HepG2 (cell line): Measurements from ENCODE around the gene ENDOU. TPM values are rescaled to one million over a fixed set of nuclear protein-coding genes. Genes with fewer than 3 reads are reported as not detected.

Experiments
- ATAC-seq: fragments of 200-7000 bp; cut with Tn5 transposase; 3 replicates; pipeline ENCODE4 v1.9.1; 2020; ENCODE audit warnings: mild to moderate bottlenecking, moderate library complexity
- BruUV-seq: library from RNA; stranded (reverse); fragments of 400-500 nt; replicated peaks from 2 replicates; lab custom pipeline; 2021; lab: Mats Ljungman, UMichigan
- CTCF ChIA-PET: fragments of 300-600 bp; formaldehyde crosslinking; extraction: SDS; loops from one replicate; lab custom pipeline; 2021; ENCODE audit warnings: low total read pairs, inconsistent platforms, low intra/inter-chr PET ratio; lab: Yijun Ruan, JAX
- POLR2A ChIA-PET: fragments of 350-600 bp; sonication (Branson Sonifier 250); formaldehyde crosslinking; loops from one replicate; lab custom pipeline; 2020; ENCODE audit warnings: antibody characterized with exemption, inconsistent platforms; lab: Yijun Ruan, JAX
- DNase-seq: peaks from one replicate; pipeline ENCODE4 v3.0.0-alpha.2; 2015; ENCODE audit warnings: low spot score
- FAIRE-seq: peaks from 3 replicates; lab custom pipeline; 2011; peaks lifted over from hg19 to GRCh38; lab: Jason Lieb, UNC
- H2AFZ ChIP-seq: one replicate; pipeline ENCODE4 v1.6.1; 2011; ENCODE audit warnings: low read length, inconsistent platforms
- H3K27ac ChIP-seq: fragments of 300-600 bp; 3 replicates; pipeline ENCODE4 v1.8.0; 2011; ENCODE audit warnings: mixed run types, mild to moderate bottlenecking, mixed read lengths, low read length, inconsistent platforms; ENCODE audit not compliant: insufficient read depth; ENCODE audit errors: extremely low read length
- H3K27me3 ChIP-seq, 2 experiments: fragments of 200-600 bp in 1 of 2; 2 replicates in 1 of 2; 3 replicates in 1 of 2; pipeline versions ENCODE4 v1.6.0 to v1.8.0; 2011; ENCODE audit warnings: low read length in 2 of 2, mild to moderate bottlenecking in 2 of 2, moderate library complexity in 2 of 2, inconsistent platforms in 1 of 2; ENCODE audit not compliant: insufficient read depth in 2 of 2, control insufficient read depth in 1 of 2
- H3K36me3 ChIP-seq, 2 experiments: fragments of 200-600 bp in 1 of 2; replicated peaks in 1 of 2; 2 replicates in 1 of 2; 3 replicates in 1 of 2; pipeline versions ENCODE4 v1.5.1 to v1.8.0; 2011; ENCODE audit warnings: low read length in 2 of 2, inconsistent platforms in 1 of 2; ENCODE audit not compliant: insufficient read depth in 2 of 2, control insufficient read depth in 1 of 2
- H3K4me1 ChIP-seq: 2 replicates; pipeline ENCODE4 v1.5.1; 2012; ENCODE audit warnings: low read length, inconsistent platforms; ENCODE audit not compliant: insufficient read depth
- H3K4me2 ChIP-seq: 2 replicates; pipeline ENCODE4 v1.6.0; 2011; ENCODE audit warnings: low read depth, low read length, inconsistent platforms
- H3K4me3 ChIP-seq, 3 experiments: fragments of 200-600 bp in 1 of 3; sonication (generic), shearing (Covaris generic) in 1 of 3; replicated peaks in 1 of 3; 2 replicates each; pipeline ENCODE4 v1.5.1; 2011 to 2016; ENCODE audit warnings: low read length in 3 of 3, inconsistent platforms in 2 of 3, low read depth in 2 of 3, mild to moderate bottlenecking in 2 of 3, control low read depth in 1 of 3, mixed read lengths in 1 of 3; ENCODE audit not compliant: insufficient read depth in 1 of 3
- H3K79me2 ChIP-seq: one replicate; pipeline ENCODE4 v1.6.1; 2011; ENCODE audit warnings: low read length, inconsistent platforms; ENCODE audit not compliant: insufficient read depth
- H3K9ac ChIP-seq: 2 replicates; pipeline ENCODE4 v1.6.0; 2011; ENCODE audit warnings: mild to moderate bottlenecking, low read depth, low read length, inconsistent platforms; ENCODE audit not compliant: insufficient read depth
- H3K9me3 ChIP-seq: 2 replicates; pipeline ENCODE4 v1.5.1; 2012; ENCODE audit warnings: mild to moderate bottlenecking, low read length
- H4K20me1 ChIP-seq: 2 replicates; pipeline ENCODE4 v1.6.0; 2011; ENCODE audit warnings: inconsistent platforms, mild to moderate bottlenecking, low read length, moderate library complexity; ENCODE audit not compliant: insufficient read depth
- ASH2L ChIP-seq: fragments of 300-600, 200-600 bp; sonication (generic); IDR thresholded peaks from 2 replicates; pipeline ENCODE4 v1.7.0; 2017; ENCODE audit warnings: low read depth, mild to moderate bottlenecking, moderate library complexity, mixed read lengths, low read length; ENCODE audit not compliant: insufficient read length
- BHLHE40 ChIP-seq: IDR thresholded peaks from 2 replicates; pipeline ENCODE4 v1.6.1; 2011; ENCODE audit warnings: low read length, improper control_type of control experiment
- HCFC1 ChIP-seq: fragments of 150-350 bp; IDR thresholded peaks from 2 replicates; pipeline ENCODE4 v1.6.1; 2014; ENCODE audit warnings: low read depth, low read length
- JDP2 ChIP-seq: sonication (generic); formaldehyde crosslinking; IDR thresholded peaks from 2 replicates; pipeline ENCODE4 v1.8.1; 2022; ENCODE audit warnings: missing genetic modification reagents, borderline replicate concordance
- MED8 ChIP-seq: sonication (generic); formaldehyde crosslinking; IDR thresholded peaks from 2 replicates; pipeline ENCODE4 v1.8.1; 2023; ENCODE audit warnings: mild to moderate bottlenecking, missing genetic modification reagents; ENCODE audit not compliant: insufficient replicate concordance
- NCOR1 ChIP-seq: fragments of 200-600 bp; sonication (generic); IDR thresholded peaks from 2 replicates; pipeline ENCODE4 v1.7.0; 2017; ENCODE audit warnings: antibody characterized with exemption, low read length, borderline replicate concordance
- RFXANK ChIP-seq: IDR thresholded peaks from 2 replicates; pipeline ENCODE4 v1.6.1; 2016
- THYN1 ChIP-seq: sonication (generic); formaldehyde crosslinking; IDR thresholded peaks from 2 replicates; pipeline ENCODE4 v1.8.1; 2023; ENCODE audit warnings: low read depth, mild to moderate bottlenecking, moderate library complexity, missing genetic modification reagents, borderline replicate concordance
- ZFX ChIP-seq: sonication (generic); formaldehyde crosslinking; IDR thresholded peaks from 2 replicates; pipeline ENCODE4 v1.4.0; 2020; ENCODE audit warnings: mild to moderate bottlenecking, low read depth, missing genetic modification reagents, moderate library complexity
- ZNF205 ChIP-seq: IDR thresholded peaks from 2 replicates; pipeline ENCODE4 v1.6.1; 2018; ENCODE audit warnings: missing biosample characterization, missing genetic modification reagents
- ZNF326 ChIP-seq: sonication (generic); formaldehyde crosslinking; IDR thresholded peaks from 2 replicates; pipeline ENCODE4 v1.4.0; 2020; ENCODE audit warnings: missing genetic modification reagents, borderline replicate concordance
- WGBS: methylation state at CpG from one replicate; pipeline ENCODE4 v1.1.6; 2017; ENCODE audit warnings: low lambda C conversion rate; 5-methylcytosine and 5-hydroxymethylcytosine counted together
- in situ Hi-C: cut with HindIII; loops from 2 replicates; pipeline ENCODE4 v1.10.0; 2017; ENCODE audit warnings: low pct_unique_long_range_greater_than_20kb; ENCODE audit not compliant: extremely low pct_ligation_motif_present
- intact Hi-C: fragments of 100-400 bp; cut with micrococcal nuclease; formaldehyde crosslinking; loops from one replicate; pipeline ENCODE4 v1.10.0; 2022; ENCODE audit not compliant: unreplicated experiment
- polyA plus RNA-seq, 8 experiments: library from polyadenylated mRNA; depleted of rRNA in 3 of 8; stranded (reverse) in 7 of 8; unstranded in 1 of 8; fragments of >200 nt; fragmentation: Illumina TruSeq in 4 of 8; extraction: Trizol in 4 of 8; gene quantifications; 2 replicates each; pipeline versions ENCODE4 v1.2.1 to v1.2.3, GENCODE V29; 2011 to 2016; ENCODE audit warnings: low read depth in 4 of 8, missing spikeins in 1 of 8, mixed read lengths in 1 of 8; ENCODE audit not compliant: insufficient read depth in 1 of 8
- total RNA-seq, 5 experiments: library from RNA; depleted of rRNA; stranded (reverse); fragments of >200 nt; fragmentation: Illumina TruSeq; extraction: Trizol; gene quantifications; 2 replicates each; pipeline ENCODE4 v1.2.3, GENCODE V29; 2016; ENCODE audit warnings: low read depth in 1 of 5
- TF ChIP-seq, protein P1 (sequence below): sonication (generic); formaldehyde crosslinking; IDR thresholded peaks from 2 replicates; pipeline ENCODE4 v1.5.0; 2020; ENCODE audit warnings: mild to moderate bottlenecking, missing genetic modification reagents
- TF ChIP-seq, protein P2 (sequence below): sonication (generic); formaldehyde crosslinking; IDR thresholded peaks from 2 replicates; pipeline ENCODE4 v1.5.1; 2020; ENCODE audit warnings: mild to moderate bottlenecking, missing genetic modification reagents, moderate library complexity

ENDOU gene
- total and polyA plus RNA-seq, 2 of the 13 experiments (the other 11 are each of a cell fraction or from before 2014, with no cell fraction given), result not detected

DNA sequence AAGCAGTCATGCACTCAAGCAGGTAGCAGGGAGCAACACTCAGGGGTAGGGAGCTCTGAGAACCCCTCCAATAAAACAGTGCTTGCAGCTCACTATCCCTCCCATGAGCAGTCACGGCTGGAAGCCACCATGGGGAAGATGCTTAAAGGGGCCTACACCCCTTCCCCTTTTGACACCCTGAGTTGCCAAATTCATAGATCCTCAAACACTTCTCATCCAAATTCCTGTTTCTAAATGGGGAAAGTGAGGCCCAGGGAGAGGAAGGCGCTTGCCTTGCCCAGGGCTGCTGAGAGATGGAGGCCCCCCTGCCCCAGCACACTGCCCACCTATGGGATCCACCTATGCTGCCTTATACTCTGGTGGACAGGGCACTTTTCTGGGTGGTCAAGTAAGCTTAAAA lies 7.2 kb upstream of the ENDOU start:
- no peaks in the 10 kb centered on the region for H4K20me1 ChIP-seq
- no peak overlapping the region for H3K4me2 ChIP-seq
- ATAC-seq (no peak), DNase-seq (no peak), FAIRE-seq (no peak)
- H3K27me3 ChIP-seq, result peaks cover 10 to 13% of the 10 kb centered on the region in 2 experiments; a peak in 4 of 5 replicates
- no peaks in the 10 kb centered on the region for H3K79me2 ChIP-seq
- no peaks in the 10 kb centered on the region for H3K9me3 ChIP-seq
- no peak for TF ChIP-seq MED8
- TF ChIP-seq ZFX (CRISPR knock-in tag), result no peak
- TF ChIP-seq BHLHE40, result no peak
- no peak overlapping the region for H2AFZ ChIP-seq
- intact Hi-C loops (no loop called here), in situ Hi-C loops (no loop called here)
- peaks cover 9% of the 10 kb centered on the region for H3K4me1 ChIP-seq
- BruUV-seq, result no TSS peak
- 0% methylated on average over 2 of the region's 2 CpGs for WGBS
- no peaks in the 10 kb centered on the region for H3K36me3 ChIP-seq
- H3K27ac ChIP-seq, result no peak overlapping the region
- POLR2A ChIA-PET, result interaction anchor here (1.0 kb wide), 1 partner anchor 26 kb away, joined by 3 read pairs; no protein-coding TSS in a partner anchor
- CTCF ChIA-PET, result no interaction called here
- no peak overlapping the region for H3K9ac ChIP-seq
- H3K4me3 ChIP-seq, result no peak overlapping the region

DNA sequence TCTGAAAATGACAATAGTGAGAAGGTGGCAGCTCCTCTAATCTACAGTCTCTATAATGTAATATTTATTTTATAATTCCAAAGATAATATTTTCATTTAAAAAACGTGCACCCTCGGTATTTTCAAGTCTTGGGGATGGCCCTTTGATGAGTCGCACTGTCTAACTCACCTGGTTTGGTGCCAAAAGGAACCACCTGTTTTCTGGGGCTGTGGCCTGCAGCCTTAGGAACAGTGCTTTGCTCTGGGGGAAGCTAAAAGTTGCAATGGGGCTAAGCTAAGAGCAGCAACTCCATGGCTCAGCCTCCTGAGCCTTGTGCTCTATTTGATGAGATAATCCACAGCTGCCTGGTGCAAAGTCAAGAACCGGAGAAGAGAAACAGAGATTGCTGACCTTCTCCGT lies 6.4 kb upstream of the ENDOU start:
- in situ Hi-C loops, result no loop called here
- TF ChIP-seq NCOR1 (no peak), HCFC1 (no peak), JDP2 (no peak), RFXANK (CRISPR knock-in tag) (no peak), ASH2L (no peak), ZNF326 (CRISPR knock-in tag) (no peak), ZNF205 (CRISPR knock-in tag) (no peak), THYN1 (no peak)
- TF ChIP-seq, protein P1, sequence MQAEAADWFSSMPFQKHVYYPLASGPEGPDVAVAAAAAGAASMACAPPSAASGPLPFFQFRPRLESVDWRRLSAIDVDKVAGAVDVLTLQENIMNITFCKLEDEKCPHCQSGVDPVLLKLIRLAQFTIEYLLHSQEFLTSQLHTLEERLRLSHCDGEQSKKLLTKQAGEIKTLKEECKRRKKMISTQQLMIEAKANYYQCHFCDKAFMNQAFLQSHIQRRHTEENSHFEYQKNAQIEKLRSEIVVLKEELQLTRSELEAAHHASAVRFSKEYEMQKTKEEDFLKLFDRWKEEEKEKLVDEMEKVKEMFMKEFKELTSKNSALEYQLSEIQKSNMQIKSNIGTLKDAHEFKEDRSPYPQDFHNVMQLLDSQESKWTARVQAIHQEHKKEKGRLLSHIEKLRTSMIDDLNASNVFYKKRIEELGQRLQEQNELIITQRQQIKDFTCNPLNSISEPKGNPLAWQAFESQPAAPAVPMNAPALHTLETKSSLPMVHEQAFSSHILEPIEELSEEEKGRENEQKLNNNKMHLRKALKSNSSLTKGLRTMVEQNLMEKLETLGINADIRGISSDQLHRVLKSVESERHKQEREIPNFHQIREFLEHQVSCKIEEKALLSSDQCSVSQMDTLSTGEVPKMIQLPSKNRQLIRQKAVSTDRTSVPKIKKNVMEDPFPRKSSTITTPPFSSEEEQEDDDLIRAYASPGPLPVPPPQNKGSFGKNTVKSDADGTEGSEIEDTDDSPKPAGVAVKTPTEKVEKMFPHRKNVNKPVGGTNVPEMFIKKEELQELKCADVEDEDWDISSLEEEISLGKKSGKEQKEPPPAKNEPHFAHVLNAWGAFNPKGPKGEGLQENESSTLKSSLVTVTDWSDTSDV (CRISPR knock-in tag), result no peak
- TF ChIP-seq, protein P2, sequence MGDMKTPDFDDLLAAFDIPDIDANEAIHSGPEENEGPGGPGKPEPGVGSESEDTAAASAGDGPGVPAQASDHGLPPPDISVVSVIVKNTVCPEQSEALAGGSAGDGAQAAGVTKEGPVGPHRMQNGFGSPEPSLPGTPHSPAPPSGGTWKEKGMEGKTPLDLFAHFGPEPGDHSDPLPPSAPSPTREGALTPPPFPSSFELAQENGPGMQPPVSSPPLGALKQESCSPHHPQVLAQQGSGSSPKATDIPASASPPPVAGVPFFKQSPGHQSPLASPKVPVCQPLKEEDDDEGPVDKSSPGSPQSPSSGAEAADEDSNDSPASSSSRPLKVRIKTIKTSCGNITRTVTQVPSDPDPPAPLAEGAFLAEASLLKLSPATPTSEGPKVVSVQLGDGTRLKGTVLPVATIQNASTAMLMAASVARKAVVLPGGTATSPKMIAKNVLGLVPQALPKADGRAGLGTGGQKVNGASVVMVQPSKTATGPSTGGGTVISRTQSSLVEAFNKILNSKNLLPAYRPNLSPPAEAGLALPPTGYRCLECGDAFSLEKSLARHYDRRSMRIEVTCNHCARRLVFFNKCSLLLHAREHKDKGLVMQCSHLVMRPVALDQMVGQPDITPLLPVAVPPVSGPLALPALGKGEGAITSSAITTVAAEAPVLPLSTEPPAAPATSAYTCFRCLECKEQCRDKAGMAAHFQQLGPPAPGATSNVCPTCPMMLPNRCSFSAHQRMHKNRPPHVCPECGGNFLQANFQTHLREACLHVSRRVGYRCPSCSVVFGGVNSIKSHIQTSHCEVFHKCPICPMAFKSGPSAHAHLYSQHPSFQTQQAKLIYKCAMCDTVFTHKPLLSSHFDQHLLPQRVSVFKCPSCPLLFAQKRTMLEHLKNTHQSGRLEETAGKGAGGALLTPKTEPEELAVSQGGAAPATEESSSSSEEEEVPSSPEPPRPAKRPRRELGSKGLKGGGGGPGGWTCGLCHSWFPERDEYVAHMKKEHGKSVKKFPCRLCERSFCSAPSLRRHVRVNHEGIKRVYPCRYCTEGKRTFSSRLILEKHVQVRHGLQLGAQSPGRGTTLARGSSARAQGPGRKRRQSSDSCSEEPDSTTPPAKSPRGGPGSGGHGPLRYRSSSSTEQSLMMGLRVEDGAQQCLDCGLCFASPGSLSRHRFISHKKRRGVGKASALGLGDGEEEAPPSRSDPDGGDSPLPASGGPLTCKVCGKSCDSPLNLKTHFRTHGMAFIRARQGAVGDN (CRISPR knock-in tag), result no peak

More for the DNA sequence above, 6.4 kb upstream of the ENDOU start:
- Histone ChIP-seq H3K36me3 (no peaks in the 10 kb centered on the region), H3K9ac (no peak overlapping the region), H3K4me3 (no peak overlapping the region), H4K20me1 (no peaks in the 10 kb centered on the region), H3K79me2 (no peaks in the 10 kb centered on the region), H3K4me2 (no peak overlapping the region), H2AFZ (no peak overlapping the region), H3K4me1 (peaks cover 2% of the 10 kb centered on the region), H3K9me3 (no peaks in the 10 kb centered on the region), H3K27me3 (peaks cover 7 to 13% of the 10 kb centered on the region in 2 experiments; a peak in 4 of 5 replicates), H3K27ac (no peak overlapping the region)
- intact Hi-C loops, result no loop called here
- 30% methylated on average over 3 of the region's 5 CpGs for WGBS
- BruUV-seq, result no TSS peak
- CTCF ChIA-PET, result no interaction called here
- ATAC-seq, result no peak
- FAIRE-seq, result no peak
- POLR2A ChIA-PET, result no interaction called here
- DNase-seq, result no peak
